Lower lobe of right lung (tissue), 2 donors: ENCODE measurements around the gene SAMD14. TPM values are rescaled to one million over a fixed set of nuclear protein-coding genes. Genes with fewer than 3 reads are reported as not detected.

Experiments used
- ATAC-seq, 2 donors: fragments of 200-7000 bp; cut with Tn5 transposase; one replicate each; pipeline ENCODE4 v1.9.1; 2020 to 2022; ENCODE audit warnings: mild to moderate bottlenecking in 2 of 2, moderate library complexity in 2 of 2
- DNase-seq: peaks from one replicate; pipeline ENCODE4 v3.0.0-alpha.2; 2020
- H3K27ac ChIP-seq: fragments of 200-600 bp; one replicate; pipeline ENCODE4 v1.8.0; 2022
- H3K27me3 ChIP-seq: fragments of 200-600 bp; one replicate; pipeline ENCODE4 v1.8.0; 2022; ENCODE audit warnings: low read depth
- H3K36me3 ChIP-seq: fragments of 200-600 bp; one replicate; pipeline ENCODE4 v1.8.0; 2022; ENCODE audit warnings: mild to moderate bottlenecking
- H3K4me1 ChIP-seq: fragments of 200-600 bp; one replicate; pipeline ENCODE4 v1.8.0; 2022
- H3K4me3 ChIP-seq: fragments of 200-600 bp; one replicate; pipeline ENCODE4 v1.8.0; 2022; ENCODE audit warnings: mild to moderate bottlenecking
- H3K9me3 ChIP-seq: fragments of 200-600 bp; one replicate; pipeline ENCODE4 v1.8.0; 2022
- intact Hi-C: fragments of 100-400 bp; cut with DNase I; formaldehyde crosslinking; loops from one replicate; pipeline ENCODE4 v1.11.0; 2022
- total RNA-seq: library from RNA; stranded (reverse); fragmentation: NEBNext Ultra II Directional; extraction: Animal tissue kit (Norgen Biotek cat#: 25700); gene quantifications from one replicate; pipeline ENCODE4 v1.2.1, GENCODE V29; 2021
- TF ChIP-seq, protein P1 (sequence below): fragments of 200-600 bp; IDR thresholded peaks from one replicate; pipeline ENCODE4 v1.8.0; 2022; ENCODE audit warnings: antibody characterized with exemption, mild to moderate bottlenecking
- donor health status: DM: no; HTN: yes; CAD: no; lungs with severe emphysema.

SAMD14 gene
- total RNA-seq, 1 donor from 2014 or later: 9.2 TPM

DNA sequence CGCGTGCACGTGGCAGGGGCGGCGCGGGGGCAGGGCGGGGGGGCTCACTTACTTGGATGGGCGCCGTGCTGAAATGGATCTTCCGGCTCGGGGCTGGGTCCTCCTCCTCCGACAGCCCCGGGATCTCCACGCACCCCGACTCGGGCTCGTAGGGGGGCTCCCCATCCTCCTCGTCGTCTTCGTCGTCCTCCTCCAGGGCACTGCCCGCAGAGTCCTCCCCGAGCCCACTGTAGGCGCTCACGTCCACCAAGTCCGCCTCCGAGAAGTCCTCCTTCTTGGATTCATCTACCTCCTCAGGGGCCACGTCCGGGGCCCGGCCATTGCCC is 19.1 kb upstream of the SAMD14 start:
- ATAC-seq (no peak), DNase-seq (no peak)
- TF ChIP-seq, protein P1, sequence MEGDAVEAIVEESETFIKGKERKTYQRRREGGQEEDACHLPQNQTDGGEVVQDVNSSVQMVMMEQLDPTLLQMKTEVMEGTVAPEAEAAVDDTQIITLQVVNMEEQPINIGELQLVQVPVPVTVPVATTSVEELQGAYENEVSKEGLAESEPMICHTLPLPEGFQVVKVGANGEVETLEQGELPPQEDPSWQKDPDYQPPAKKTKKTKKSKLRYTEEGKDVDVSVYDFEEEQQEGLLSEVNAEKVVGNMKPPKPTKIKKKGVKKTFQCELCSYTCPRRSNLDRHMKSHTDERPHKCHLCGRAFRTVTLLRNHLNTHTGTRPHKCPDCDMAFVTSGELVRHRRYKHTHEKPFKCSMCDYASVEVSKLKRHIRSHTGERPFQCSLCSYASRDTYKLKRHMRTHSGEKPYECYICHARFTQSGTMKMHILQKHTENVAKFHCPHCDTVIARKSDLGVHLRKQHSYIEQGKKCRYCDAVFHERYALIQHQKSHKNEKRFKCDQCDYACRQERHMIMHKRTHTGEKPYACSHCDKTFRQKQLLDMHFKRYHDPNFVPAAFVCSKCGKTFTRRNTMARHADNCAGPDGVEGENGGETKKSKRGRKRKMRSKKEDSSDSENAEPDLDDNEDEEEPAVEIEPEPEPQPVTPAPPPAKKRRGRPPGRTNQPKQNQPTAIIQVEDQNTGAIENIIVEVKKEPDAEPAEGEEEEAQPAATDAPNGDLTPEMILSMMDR: no peak
- intact Hi-C loops: no loop called here
- Histone ChIP-seq H3K4me1 (peaks cover 64% of the 10 kb centered on the region), H3K27me3 (no peaks in the 10 kb centered on the region), H3K4me3 (peak overlapping the region; percentile 78), H3K27ac (peak overlapping the region; percentile 86), H3K9me3 (no peaks in the 10 kb centered on the region), H3K36me3 (peaks cover 28% of the 10 kb centered on the region)

DNA sequence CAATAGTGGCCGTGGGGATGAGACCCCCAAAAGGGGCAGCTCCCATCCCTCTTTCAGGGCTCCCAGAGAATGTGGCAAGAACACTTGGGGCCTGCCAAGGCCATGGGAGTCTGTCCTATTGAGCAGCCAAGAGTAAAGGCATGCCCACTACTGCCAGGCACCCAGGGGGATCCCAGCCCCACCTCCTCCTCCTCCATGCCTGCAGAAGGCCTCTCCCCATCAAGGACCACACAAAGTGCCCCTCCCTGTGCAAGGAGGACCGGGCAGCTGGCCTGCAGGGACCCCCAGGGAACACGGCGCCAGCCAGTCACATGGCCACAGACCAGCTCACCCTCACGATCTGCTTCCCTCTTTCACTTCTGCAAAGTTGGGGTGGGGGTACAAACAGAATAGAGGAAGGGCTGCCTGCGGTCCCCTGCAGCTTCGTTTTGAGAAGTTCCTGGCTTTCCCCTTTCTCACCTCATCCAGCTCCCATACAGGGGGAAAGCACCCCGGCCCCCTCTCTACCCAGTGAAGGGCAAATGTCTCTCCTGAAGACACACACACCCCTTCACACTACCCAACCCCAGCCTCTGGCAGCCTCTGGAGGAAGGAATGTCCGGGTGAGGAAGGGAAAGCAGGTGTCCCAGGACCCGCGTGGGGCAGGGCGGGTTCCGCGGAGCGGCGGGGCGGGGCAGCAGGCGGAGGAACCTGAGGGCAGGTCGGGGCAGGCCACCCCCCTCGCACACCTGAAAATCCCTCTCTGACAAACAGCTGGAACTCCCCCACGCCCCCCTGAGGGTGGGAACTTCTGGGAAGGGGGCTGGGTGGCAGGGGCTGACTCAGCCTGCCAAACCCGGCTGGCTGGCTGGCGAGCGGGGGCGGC is 18.5 kb upstream of the SAMD14 start:
- Histone ChIP-seq H3K4me3 (peak overlapping the region; percentile 78), H3K27ac (peak overlapping the region; percentile 86), H3K36me3 (peaks cover 34% of the 10 kb centered on the region), H3K27me3 (no peaks in the 10 kb centered on the region), H3K9me3 (no peaks in the 10 kb centered on the region), H3K4me1 (peaks cover 58% of the 10 kb centered on the region)
- TF ChIP-seq, protein P1: no peak
- ATAC-seq (peak; percentile 28 to 42), DNase-seq (peak; percentile 82)
- intact Hi-C loops: no loop called here

DNA sequence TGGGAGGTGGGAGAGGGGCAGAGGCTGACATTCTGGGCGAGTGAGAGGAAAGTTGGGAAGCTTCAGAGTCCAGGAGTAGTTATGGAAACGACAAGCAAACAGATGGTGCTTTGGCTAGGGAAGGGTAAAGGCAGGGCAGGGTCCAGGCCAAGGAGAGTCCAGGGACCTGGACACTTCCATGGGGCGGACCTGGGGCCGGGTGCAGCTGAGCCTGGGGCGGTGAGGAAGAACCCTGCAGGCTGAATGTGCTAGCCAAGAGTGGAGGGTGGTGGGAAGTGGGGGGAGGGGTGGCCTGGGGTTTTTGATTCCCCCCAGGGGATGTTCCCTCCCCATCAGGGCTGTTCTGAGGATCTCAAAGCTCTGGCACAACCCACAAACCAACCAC is 17.9 kb upstream of the SAMD14 start:
- DNase-seq: no peak
- intact Hi-C loops: no loop called here
- ATAC-seq: no peak

DNA sequence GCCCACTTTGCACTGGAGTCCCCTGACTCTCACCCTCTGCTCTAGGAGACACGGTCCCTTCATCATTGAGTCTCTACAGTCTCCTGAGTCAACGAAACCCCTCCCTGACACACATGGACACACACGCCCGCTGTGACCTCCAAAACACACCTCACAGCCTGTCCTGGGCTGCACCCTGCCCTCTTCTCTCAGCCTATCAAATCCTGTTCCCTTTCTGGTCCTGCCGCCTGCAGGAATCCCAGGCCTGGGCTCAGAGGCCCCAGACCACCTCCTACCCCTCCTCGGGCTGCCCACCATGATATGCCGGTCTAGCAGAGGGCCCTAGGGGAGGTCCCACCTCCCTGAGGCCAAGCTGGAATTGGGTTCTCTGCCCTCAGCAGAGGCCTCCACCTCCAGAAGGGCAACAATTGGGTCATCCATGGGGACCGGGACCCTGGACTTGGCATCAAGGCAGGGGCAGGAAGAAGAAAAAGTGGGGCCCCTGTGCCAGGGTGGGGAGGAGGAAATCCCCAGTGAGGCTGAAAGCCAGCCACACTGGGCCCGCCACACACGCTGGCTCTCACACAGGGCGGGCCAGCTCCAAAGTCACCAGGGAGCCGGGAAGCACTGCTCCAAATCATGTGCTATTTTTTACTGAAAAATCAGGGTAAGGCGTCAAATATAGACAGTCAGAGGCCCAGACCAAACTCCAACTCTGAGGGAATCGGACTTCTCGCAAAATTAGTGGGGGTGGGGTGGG is 17.1 kb upstream of the SAMD14 start:
- DNase-seq (no peak), ATAC-seq (no peak)
- Histone ChIP-seq H3K4me3 (peak overlapping the region; percentile 78), H3K9me3 (no peaks in the 10 kb centered on the region), H3K27me3 (no peaks in the 10 kb centered on the region), H3K4me1 (peaks cover 52% of the 10 kb centered on the region), H3K27ac (peak overlapping the region; percentile 86), H3K36me3 (peaks cover 47% of the 10 kb centered on the region)
- TF ChIP-seq, protein P1: no peak
- intact Hi-C loops: no loop called here

More for the DNA sequence above, 17.9 kb upstream of the SAMD14 start:
- Histone ChIP-seq H3K4me1 (peaks cover 54% of the 10 kb centered on the region), H3K36me3 (peaks cover 40% of the 10 kb centered on the region), H3K9me3 (no peaks in the 10 kb centered on the region), H3K4me3 (peak overlapping the region; percentile 78), H3K27ac (peak overlapping the region; percentile 86), H3K27me3 (no peaks in the 10 kb centered on the region)
- TF ChIP-seq, protein P1: no peak

DNA sequence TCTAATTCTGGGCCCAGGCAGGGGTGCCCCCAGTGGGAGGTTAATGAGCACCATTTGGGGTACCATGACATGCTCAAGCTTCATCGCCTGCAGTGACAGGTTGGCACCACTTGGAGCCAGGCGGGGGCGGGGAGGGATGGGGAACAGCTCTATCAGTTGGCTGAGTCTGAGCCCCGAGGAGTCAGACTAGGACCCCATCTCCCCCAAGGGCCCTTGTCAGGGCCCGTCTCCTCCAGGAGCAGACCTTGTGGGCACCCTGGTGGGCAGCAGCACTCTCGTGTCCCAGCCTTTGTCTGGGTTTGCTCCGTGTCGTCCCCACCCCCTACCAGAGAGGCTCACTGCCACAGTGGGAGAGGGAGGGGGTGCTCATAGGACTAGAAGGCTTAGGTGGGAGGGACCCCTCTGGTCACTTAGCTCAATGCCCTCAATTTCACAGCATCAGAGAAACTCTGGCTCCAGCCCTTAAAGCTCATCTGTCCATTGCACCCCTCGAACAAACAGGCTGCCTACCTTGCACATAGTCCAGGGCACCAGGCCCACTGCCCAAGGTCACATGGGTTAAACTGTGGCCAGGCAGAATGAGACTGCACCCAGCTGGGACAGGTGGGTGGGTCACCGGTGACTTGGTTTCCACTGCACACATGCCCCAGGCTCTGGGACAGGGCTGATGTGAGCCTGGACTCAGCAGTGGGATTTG is 16.4 kb upstream of the SAMD14 start:
- H3K4me1 ChIP-seq: peaks cover 53% of the 10 kb centered on the region
- DNase-seq (no peak), ATAC-seq (no peak)
- no peaks in the 10 kb centered on the region for H3K27me3 ChIP-seq
- intact Hi-C loops: no loop called here
- H3K27ac ChIP-seq: peak overlapping the region; percentile 86
- TF ChIP-seq, protein P1: no peak
- H3K9me3 ChIP-seq: no peaks in the 10 kb centered on the region
- peaks cover 54% of the 10 kb centered on the region for H3K36me3 ChIP-seq
- peak overlapping the region; percentile 78 for H3K4me3 ChIP-seq
